HepG2 (cell line): Measurements from ENCODE around the gene IL4I1. TPM values are rescaled to one million over a fixed set of nuclear protein-coding genes. Genes with fewer than 3 reads are reported as not detected.

Source experiments
- ARHGAP35 ChIP-seq: sonication (generic); formaldehyde crosslinking; IDR thresholded peaks from 2 replicates; pipeline ENCODE4 v1.9.0; 2022; ENCODE audit warnings: mild to moderate bottlenecking, inconsistent platforms, moderate library complexity, missing genetic modification reagents, borderline replicate concordance
- ATAD3A ChIP-seq: sonication (generic); formaldehyde crosslinking; IDR thresholded peaks from 2 replicates; pipeline ENCODE4 v1.4.0; 2020; ENCODE audit warnings: missing genetic modification reagents
- CBFB ChIP-seq: sonication (generic); formaldehyde crosslinking; IDR thresholded peaks from 2 replicates; pipeline ENCODE4 v1.4.0; 2020; ENCODE audit warnings: missing genetic modification reagents
- CENPX ChIP-seq: sonication (generic); formaldehyde crosslinking; IDR thresholded peaks from 2 replicates; pipeline ENCODE4 v1.9.0; 2021; ENCODE audit warnings: mild to moderate bottlenecking, missing genetic modification reagents, moderate library complexity
- FOXK2 ChIP-seq: fragments of 450-650 bp; IDR thresholded peaks from 2 replicates; pipeline ENCODE4 v1.6.1; 2016
- FOXP1 ChIP-seq, 2 experiments: fragments of 450-650 bp in 1 of 2; IDR thresholded peaks; 2 replicates each; pipeline ENCODE4 v1.6.1; 2017 to 2018; ENCODE audit warnings: antibody characterized with exemption in 1 of 2
- GZF1 ChIP-seq: sonication (generic); formaldehyde crosslinking; IDR thresholded peaks from 2 replicates; pipeline ENCODE4 v1.5.1; 2020; ENCODE audit warnings: mild to moderate bottlenecking, missing genetic modification reagents
- JDP2 ChIP-seq: sonication (generic); formaldehyde crosslinking; IDR thresholded peaks from 2 replicates; pipeline ENCODE4 v1.8.1; 2022; ENCODE audit warnings: missing genetic modification reagents, borderline replicate concordance
- KDM2A ChIP-seq: sonication (generic); formaldehyde crosslinking; IDR thresholded peaks from 2 replicates; pipeline ENCODE4 v1.4.0; 2020; ENCODE audit warnings: low read depth, missing genetic modification reagents, borderline replicate concordance
- LCORL ChIP-seq, 2 experiments: fragments of 450-650 bp in 1 of 2; sonication (generic) in 1 of 2; formaldehyde crosslinking in 1 of 2; IDR thresholded peaks; 2 replicates each; pipeline versions ENCODE4 v1.5.0 to v1.6.1; 2017 to 2020; ENCODE audit warnings: antibody characterized with exemption in 1 of 2, missing genetic modification reagents in 1 of 2
- NCOR1 ChIP-seq: fragments of 200-600 bp; sonication (generic); IDR thresholded peaks from 2 replicates; pipeline ENCODE4 v1.7.0; 2017; ENCODE audit warnings: antibody characterized with exemption, low read length, borderline replicate concordance
- NR2F6 ChIP-seq, 2 experiments: IDR thresholded peaks; 2 replicates each; pipeline ENCODE4 v1.6.1; 2016; ENCODE audit warnings: antibody characterized with exemption in 1 of 2, mild to moderate bottlenecking in 1 of 2
- RCOR2 ChIP-seq: IDR thresholded peaks from 2 replicates; pipeline ENCODE4 v1.6.1; 2016; ENCODE audit warnings: missing biosample characterization, missing genetic modification reagents
- TSC22D2 ChIP-seq: sonication (generic); formaldehyde crosslinking; IDR thresholded peaks from 2 replicates; pipeline ENCODE4 v1.5.1; 2020; ENCODE audit warnings: missing genetic modification reagents, mild to moderate bottlenecking, borderline replicate concordance
- YEATS2 ChIP-seq: sonication (generic); formaldehyde crosslinking; IDR thresholded peaks from 2 replicates; pipeline ENCODE4 v1.4.0; 2020; ENCODE audit warnings: missing genetic modification reagents, borderline replicate concordance
- YY1 ChIP-seq: IDR thresholded peaks from 2 replicates; pipeline ENCODE4 v1.6.1; 2011; ENCODE audit warnings: low read length, low read depth, moderate library complexity, mild to moderate bottlenecking; ENCODE audit not compliant: insufficient read depth, insufficient replicate concordance
- ZBTB3 ChIP-seq: sonication (generic); formaldehyde crosslinking; IDR thresholded peaks from 2 replicates; pipeline ENCODE4 v1.4.0; 2020; ENCODE audit warnings: low read depth, mild to moderate bottlenecking, moderate library complexity, missing genetic modification reagents, borderline replicate concordance
- ZFX ChIP-seq: sonication (generic); formaldehyde crosslinking; IDR thresholded peaks from 2 replicates; pipeline ENCODE4 v1.4.0; 2020; ENCODE audit warnings: mild to moderate bottlenecking, low read depth, missing genetic modification reagents, moderate library complexity
- ZNF124 ChIP-seq: sonication (generic); formaldehyde crosslinking; IDR thresholded peaks from 2 replicates; pipeline ENCODE4 v1.4.0; 2020; ENCODE audit warnings: missing genetic modification reagents
- ZNF230 ChIP-seq: sonication (generic); formaldehyde crosslinking; IDR thresholded peaks from 2 replicates; pipeline ENCODE4 v1.4.0; 2020; ENCODE audit warnings: mild to moderate bottlenecking, missing genetic modification reagents
- ZNF256 ChIP-seq: sonication (generic); formaldehyde crosslinking; conservative IDR thresholded peaks from 2 replicates; pipeline ENCODE4 v1.4.0; 2020; ENCODE audit warnings: missing genetic modification reagents
- ZNF34 ChIP-seq: sonication (generic); formaldehyde crosslinking; IDR thresholded peaks from 2 replicates; pipeline ENCODE4 v1.4.0; 2020; ENCODE audit warnings: mild to moderate bottlenecking, missing genetic modification reagents, borderline replicate concordance
- ZNF747 ChIP-seq: sonication (generic); formaldehyde crosslinking; IDR thresholded peaks from 2 replicates; pipeline ENCODE4 v1.8.1; 2023; ENCODE audit warnings: missing genetic modification reagents, mild to moderate bottlenecking, borderline replicate concordance
- ZNF772 ChIP-seq: sonication (generic); formaldehyde crosslinking; IDR thresholded peaks from 2 replicates; pipeline ENCODE4 v1.5.0; 2020; ENCODE audit warnings: mild to moderate bottlenecking, missing genetic modification reagents
- ZNF83 ChIP-seq: sonication (generic); formaldehyde crosslinking; IDR thresholded peaks from 2 replicates; pipeline ENCODE4 v1.4.0; 2020; ENCODE audit warnings: missing genetic modification reagents, mild to moderate bottlenecking, borderline replicate concordance
- polyA plus RNA-seq, 8 experiments: library from polyadenylated mRNA; depleted of rRNA in 3 of 8; stranded (reverse) in 7 of 8; unstranded in 1 of 8; fragments of >200 nt; fragmentation: Illumina TruSeq in 4 of 8; extraction: Trizol in 4 of 8; gene quantifications; 2 replicates each; pipeline versions ENCODE4 v1.2.1 to v1.2.3, GENCODE V29; 2011 to 2016; ENCODE audit warnings: low read depth in 4 of 8, missing spikeins in 1 of 8, mixed read lengths in 1 of 8; ENCODE audit not compliant: insufficient read depth in 1 of 8
- total RNA-seq, 5 experiments: library from RNA; depleted of rRNA; stranded (reverse); fragments of >200 nt; fragmentation: Illumina TruSeq; extraction: Trizol; gene quantifications; 2 replicates each; pipeline ENCODE4 v1.2.3, GENCODE V29; 2016; ENCODE audit warnings: low read depth in 1 of 5
- TF ChIP-seq, protein P1 (sequence below): sonication (generic); formaldehyde crosslinking; IDR thresholded peaks from 2 replicates; pipeline ENCODE4 v1.5.1; 2020; ENCODE audit warnings: mild to moderate bottlenecking, missing genetic modification reagents, moderate library complexity

IL4I1 gene
- total and polyA plus RNA-seq, 2 of the 13 experiments (the other 11 are each of a cell fraction or from before 2014, with no cell fraction given) = not detected

DNA sequence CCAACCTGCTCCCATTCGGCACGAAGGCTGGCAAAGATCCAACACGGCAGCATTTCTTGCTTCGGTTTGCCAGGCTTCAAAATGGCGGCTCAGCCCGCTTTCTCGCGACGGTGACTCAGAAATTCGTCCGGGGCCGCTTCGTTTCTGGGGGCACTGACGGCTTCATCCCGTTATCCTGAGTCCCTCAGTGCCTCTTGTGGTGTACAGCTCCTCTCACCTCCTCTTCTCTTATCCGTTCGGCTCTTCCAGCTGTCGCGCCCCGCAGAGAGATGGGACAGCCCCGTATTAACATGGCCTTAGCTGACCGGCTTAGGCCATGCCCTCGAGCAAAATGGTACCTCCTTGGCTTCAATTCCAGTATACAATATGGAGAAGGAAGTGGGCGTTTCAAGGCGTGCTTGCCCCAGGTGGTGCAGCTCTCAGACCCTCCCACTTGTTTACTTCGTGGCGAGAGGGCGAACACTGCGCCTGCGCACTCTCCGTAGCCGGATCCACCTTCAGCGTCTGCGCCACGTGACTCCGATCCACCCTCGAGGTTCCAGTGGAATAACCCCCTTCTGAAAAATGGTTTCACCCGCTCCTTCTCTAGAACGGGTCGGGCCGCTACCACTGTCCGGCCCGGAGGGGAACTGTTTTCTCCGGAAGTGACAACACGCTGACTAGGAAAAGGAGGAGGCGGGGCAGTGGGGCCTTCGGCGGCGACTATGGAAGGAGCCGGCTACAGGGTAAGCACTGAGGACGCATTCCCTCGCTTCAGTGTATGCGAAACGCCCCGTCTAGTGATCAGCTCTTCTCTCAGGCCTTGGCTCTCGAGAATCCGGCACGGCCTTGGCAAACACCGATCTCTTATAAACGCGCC is 19.4 kb downstream of the IL4I1 start, which contains the start of the genes AKT1S1 and TBC1D17 (continued):
- TF ChIP-seq YEATS2 (peak; percentile 82), JDP2 (no peak), ZNF230 (no peak; the same call in 1 of the 2 replicates), FOXP1 (IDR thresholded peaks at IDR 0.05) (peak; percentile 88), FOXP1 (CRISPR knock-in tag; IDR thresholded peaks at IDR 0.05) (no peak; the same call in none of the 2 replicates), ZNF124 (CRISPR knock-in tag) (peak; percentile 37; the same call in 1 of the 2 replicates), RCOR2 (no peak), ARHGAP35 (no peak), ZNF772 (CRISPR knock-in tag) (peak; percentile 58), TSC22D2 (0 out of 2 replicates have a peak, but pooled peaks have one; percentile 53), ZNF747 (peak; percentile 54; the same call in 1 of the 2 replicates), ZNF83 (CRISPR knock-in tag) (no peak; the same call in 1 of the 2 replicates), YY1 (peak; percentile 94), ZNF256 (CRISPR knock-in tag) (no peak), CBFB (CRISPR knock-in tag) (no peak; the same call in 1 of the 2 replicates), ATAD3A (no peak), ZNF34 (CRISPR knock-in tag) (no peak), FOXK2 (peak; percentile 100), NCOR1 (peak; percentile 17; the same call in 1 of the 2 replicates), ZBTB3 (CRISPR knock-in tag) (0 out of 2 replicates have a peak, but pooled peaks have one; percentile 1), GZF1 (CRISPR knock-in tag) (0 out of 2 replicates have a peak, but pooled peaks have one; percentile 21), NR2F6 (IDR thresholded peaks at IDR 0.05) (no peak; the same call in 1 of the 2 replicates), NR2F6 (CRISPR knock-in tag; IDR thresholded peaks at IDR 0.05) (peak; percentile 7; the same call in 1 of the 2 replicates), ZFX (CRISPR knock-in tag) (peak; percentile 95), LCORL (IDR thresholded peaks at IDR 0.05) (no peak), LCORL (CRISPR knock-in tag; IDR thresholded peaks at IDR 0.05) (no peak), KDM2A (no peak), CENPX (CRISPR knock-in tag) (no peak)
- TF ChIP-seq, protein P1, sequence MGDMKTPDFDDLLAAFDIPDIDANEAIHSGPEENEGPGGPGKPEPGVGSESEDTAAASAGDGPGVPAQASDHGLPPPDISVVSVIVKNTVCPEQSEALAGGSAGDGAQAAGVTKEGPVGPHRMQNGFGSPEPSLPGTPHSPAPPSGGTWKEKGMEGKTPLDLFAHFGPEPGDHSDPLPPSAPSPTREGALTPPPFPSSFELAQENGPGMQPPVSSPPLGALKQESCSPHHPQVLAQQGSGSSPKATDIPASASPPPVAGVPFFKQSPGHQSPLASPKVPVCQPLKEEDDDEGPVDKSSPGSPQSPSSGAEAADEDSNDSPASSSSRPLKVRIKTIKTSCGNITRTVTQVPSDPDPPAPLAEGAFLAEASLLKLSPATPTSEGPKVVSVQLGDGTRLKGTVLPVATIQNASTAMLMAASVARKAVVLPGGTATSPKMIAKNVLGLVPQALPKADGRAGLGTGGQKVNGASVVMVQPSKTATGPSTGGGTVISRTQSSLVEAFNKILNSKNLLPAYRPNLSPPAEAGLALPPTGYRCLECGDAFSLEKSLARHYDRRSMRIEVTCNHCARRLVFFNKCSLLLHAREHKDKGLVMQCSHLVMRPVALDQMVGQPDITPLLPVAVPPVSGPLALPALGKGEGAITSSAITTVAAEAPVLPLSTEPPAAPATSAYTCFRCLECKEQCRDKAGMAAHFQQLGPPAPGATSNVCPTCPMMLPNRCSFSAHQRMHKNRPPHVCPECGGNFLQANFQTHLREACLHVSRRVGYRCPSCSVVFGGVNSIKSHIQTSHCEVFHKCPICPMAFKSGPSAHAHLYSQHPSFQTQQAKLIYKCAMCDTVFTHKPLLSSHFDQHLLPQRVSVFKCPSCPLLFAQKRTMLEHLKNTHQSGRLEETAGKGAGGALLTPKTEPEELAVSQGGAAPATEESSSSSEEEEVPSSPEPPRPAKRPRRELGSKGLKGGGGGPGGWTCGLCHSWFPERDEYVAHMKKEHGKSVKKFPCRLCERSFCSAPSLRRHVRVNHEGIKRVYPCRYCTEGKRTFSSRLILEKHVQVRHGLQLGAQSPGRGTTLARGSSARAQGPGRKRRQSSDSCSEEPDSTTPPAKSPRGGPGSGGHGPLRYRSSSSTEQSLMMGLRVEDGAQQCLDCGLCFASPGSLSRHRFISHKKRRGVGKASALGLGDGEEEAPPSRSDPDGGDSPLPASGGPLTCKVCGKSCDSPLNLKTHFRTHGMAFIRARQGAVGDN = peak; percentile 56
